ENCODE measurements around the gene TULP1.

TULP1 gene

GRCh38 chr6:35468181-35468979 lies 44.3 kb downstream of the TULP1 start, which contains the start of gene RPL10A:
TSS of gene RPL10A (plus strand) at chr6:35468401. CDS start at chr6:35468435, 34 bp downstream.
- DNase-seq (ENCODE audit: low spot score) = peak; percentile 90
- no peak for FAIRE-seq

DNA sequence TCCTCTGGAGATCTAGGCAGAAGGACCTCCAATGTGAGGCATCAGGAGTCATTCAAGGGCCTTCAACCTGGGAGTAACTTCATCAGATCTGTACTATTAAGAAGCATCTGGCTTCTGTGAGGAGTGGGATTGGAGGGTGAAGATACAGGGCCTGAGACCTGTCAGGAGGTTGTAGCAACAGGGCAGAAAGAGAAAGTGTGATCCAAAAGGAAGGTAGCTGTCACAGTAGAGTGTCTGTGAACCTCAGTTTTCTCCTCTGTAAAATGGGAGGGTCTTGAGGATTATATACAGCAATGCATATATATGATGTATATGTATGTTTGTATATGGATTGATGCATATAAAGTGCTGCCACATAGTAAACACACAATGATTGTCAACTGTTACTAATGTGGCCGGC lies 47.0 kb downstream of the TULP1 start:
- DNase-seq (ENCODE audit: low spot score) = no peak
- FAIRE-seq = no peak

DNA sequence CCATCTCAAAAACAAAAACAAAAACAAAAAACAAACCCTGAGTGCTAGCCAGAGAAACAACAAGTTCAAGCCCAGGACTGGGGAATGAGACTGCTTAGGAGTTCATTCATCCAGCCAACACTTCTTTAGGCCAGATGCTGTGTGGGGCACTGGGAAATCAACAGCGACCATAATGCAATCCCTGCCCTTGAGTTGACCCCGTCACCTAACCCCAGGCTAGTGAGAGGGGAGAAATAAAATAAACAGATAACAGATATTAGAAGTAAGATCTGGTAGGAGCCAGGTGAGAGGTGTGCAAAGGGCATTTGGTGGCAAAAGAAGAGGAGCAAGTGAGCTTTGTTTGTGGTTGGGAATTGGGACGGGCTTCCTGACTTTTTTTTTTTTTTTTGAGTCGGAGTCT lies 49.4 kb downstream of the TULP1 start:
- DNase-seq (ENCODE audit: low spot score) (no peak), FAIRE-seq (no peak)

- no peak for FAIRE-seq
- DNase-seq (ENCODE audit: low spot score) = no peak
Measured at GRCh38 chr6:35461270-35461669, 51.4 kb downstream of the TULP1 start.

DNA sequence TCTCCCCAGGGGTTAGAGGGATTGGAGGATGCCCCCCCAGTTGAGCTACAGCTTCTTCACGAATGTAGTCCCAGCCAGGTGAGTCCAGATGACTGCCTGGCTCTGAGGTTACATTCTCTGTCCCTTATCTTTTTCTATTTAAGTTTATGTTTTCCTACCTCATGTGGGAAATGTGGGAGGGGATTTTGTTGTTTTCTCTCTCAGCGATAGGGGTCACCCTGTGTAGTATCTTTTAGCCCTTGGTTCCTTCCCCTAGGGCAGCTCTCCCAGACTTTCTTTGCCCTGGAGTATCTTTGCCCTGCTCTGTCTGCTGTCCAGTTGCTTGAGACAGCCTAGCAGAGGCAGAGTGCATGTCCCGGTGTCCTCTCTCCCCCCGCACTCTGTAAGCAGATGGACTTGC lies 54.8 kb downstream of the TULP1 start:
- FAIRE-seq = no peak
- DNase-seq (ENCODE audit: low spot score) = no peak

GRCh38 chr6:35454391-35455110 lies 58.1 kb downstream of the TULP1 start:
- DNase-seq (ENCODE audit: low spot score) (no peak), FAIRE-seq (no peak)

- DNase-seq (ENCODE audit: low spot score) (no peak), FAIRE-seq (no peak)
Measured at GRCh38 chr6:35453236-35453635, 59.5 kb downstream of the TULP1 start.

DNA sequence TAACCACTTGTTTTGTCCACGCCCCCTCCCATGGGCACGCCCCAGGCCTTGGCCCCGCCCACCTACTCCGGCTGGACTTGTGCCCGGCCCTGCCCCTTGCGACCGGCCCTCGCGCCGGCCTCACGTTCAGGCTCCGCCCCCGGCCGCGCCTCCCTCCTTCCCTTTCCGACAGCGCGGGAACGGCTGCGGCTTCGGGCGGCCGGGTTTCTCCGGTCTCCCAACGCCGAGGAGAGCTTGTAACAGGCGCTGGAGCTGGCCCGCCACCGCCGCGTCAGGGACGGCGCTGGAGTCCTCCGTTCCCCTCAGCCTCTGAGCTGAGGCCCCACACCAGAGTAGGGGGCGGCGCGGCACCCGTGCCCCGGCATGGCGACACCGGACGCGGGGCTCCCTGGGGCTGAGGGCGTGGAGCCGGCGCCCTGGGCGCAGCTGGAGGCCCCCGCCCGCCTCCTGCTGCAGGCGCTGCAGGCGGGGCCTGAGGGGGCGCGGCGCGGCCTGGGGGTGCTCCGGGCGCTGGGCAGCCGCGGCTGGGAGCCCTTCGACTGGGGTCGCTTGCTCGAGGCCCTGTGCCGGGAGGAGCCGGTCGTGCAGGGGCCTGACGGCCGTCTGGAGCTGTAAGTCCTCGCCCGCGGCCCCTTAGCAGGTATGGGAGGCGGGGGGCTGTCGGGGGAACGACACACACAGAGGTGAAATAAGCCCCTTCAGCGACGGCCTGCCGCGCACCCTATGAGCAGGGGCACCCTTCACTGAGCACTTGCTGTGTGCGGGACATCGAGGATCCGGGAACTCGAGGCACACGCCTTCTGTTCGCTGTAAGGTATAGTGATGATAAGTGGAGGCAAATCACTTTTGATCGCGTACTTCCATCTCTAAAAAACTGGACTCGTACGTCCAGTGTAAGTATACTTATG lies 60.3 kb downstream of the TULP1 start, which contains the start of gene FANCE:
FANCE (plus strand) TSS at position 156 of the 908 bp plus-strand sequence; CDS start at position 364, 208 bp downstream.
- DNase-seq (ENCODE audit: low spot score) = peak; percentile 58
- FAIRE-seq = no peak

GRCh38 chr6:35451354-35452182 lies 61.1 kb downstream of the TULP1 start:
- DNase-seq (ENCODE audit: low spot score) = no peak
- FAIRE-seq = no peak

GRCh38 chr6:35449287-35449881 lies 63.3 kb downstream of the TULP1 start:
- FAIRE-seq (no peak), DNase-seq (ENCODE audit: low spot score) (peak; percentile 53)

DNA sequence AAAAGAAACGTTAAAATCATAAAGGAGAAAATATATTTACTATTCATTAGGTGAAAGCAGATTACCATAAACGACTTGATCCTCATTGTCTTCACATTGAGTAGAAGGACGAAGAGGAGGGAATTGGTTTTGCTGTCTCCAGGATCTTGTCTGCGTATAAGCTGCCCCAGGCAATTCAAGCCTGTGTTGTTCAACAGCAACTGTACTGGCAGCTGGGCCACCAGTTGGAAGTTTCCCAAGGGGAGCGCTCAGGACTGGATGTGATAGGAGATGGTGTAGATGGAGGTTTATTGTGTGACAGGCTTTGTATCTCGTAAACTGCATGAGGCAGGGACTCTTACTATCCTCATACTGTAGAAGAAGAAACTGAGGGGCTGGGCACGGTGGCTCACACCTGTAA lies 64.5 kb downstream of the TULP1 start:
- DNase-seq (ENCODE audit: low spot score) (no peak), FAIRE-seq (no peak)

Measured in RCC 7860 (cell line).